ENCODE measurements around the gene TAF4. TPM values are rescaled to one million over a fixed set of nuclear protein-coding genes. Genes with fewer than 3 reads are reported as not detected.

TAF4 gene
- total and polyA plus RNA-seq, 2 donors from 2014 or later = 3.7 to 18.4 TPM

DNA sequence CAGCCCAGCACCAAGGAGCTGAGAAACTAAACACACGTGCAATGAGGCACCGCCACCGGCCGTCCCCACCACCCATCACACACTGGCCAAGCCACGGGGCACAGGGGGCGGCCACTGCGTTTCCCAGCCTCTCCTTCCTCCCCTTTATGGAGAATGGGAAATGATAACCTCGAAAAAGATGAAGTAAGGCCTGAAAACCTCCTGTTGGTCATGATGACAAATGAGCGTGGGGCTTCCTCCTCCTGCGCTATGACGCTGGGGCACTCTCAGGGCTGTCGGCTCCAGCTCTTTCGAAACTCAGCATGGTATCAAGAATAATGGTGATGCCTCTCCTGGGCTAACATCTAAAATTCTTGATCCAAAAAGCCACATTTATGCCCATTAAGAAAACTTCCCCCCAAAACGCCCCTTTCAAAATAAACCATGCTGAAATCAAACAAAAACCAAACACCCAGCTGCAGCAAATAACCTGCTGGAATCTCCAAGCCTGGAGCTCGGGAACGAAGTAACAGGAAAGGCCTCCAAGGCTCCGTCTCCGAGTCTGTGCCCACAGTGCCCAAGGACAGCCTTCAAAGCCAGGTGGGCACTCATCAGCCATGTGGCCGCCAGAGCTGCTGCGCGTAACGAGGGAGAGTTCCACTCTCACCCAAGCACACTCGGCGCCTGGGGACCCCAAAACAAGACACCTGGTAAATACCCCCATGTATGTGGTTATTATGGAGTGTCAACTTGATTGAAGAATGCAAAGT, 50.0 kb downstream of the TAF4 start:
- TF ChIP-seq, protein P1, sequence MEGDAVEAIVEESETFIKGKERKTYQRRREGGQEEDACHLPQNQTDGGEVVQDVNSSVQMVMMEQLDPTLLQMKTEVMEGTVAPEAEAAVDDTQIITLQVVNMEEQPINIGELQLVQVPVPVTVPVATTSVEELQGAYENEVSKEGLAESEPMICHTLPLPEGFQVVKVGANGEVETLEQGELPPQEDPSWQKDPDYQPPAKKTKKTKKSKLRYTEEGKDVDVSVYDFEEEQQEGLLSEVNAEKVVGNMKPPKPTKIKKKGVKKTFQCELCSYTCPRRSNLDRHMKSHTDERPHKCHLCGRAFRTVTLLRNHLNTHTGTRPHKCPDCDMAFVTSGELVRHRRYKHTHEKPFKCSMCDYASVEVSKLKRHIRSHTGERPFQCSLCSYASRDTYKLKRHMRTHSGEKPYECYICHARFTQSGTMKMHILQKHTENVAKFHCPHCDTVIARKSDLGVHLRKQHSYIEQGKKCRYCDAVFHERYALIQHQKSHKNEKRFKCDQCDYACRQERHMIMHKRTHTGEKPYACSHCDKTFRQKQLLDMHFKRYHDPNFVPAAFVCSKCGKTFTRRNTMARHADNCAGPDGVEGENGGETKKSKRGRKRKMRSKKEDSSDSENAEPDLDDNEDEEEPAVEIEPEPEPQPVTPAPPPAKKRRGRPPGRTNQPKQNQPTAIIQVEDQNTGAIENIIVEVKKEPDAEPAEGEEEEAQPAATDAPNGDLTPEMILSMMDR (IDR thresholded peaks at IDR 0.05; ENCODE audit: borderline replicate concordance, extremely low read depth, insufficient read depth) = no peak
- FAIRE-seq = no peak
- DNase-seq = peak in 1 of 5 donors; percentile 69
- no peaks in the 10 kb centered on the region for H3K27me3 ChIP-seq (ENCODE audit: control insufficient read depth, insufficient read depth, low read length)
- no peak overlapping the region for H3K4me3 ChIP-seq (ENCODE audit: low read length in 3 of 3)
- peaks cover 0 to 16% (median 8%) of the 10 kb centered on the region in 3 donors for H3K4me1 ChIP-seq (ENCODE audit: control insufficient read depth in 2 of 3, insufficient read depth in 2 of 3, low read depth in 1 of 3, low read length in 3 of 3)
- peaks cover 2 to 14% (median 7%) of the 10 kb centered on the region in 3 donors for H3K36me3 ChIP-seq (ENCODE audit: control insufficient read depth in 2 of 3, insufficient read depth in 3 of 3, low read length in 3 of 3)
- H3K9me3 ChIP-seq (ENCODE audit: control insufficient read depth in 2 of 3, insufficient read depth in 1 of 3, low read length in 3 of 3) = no peaks in the 10 kb centered on the region
- no peak overlapping the region for H3K9ac ChIP-seq (ENCODE audit: low read length in 3 of 3)
- no peak overlapping the region for H3K27ac ChIP-seq (ENCODE audit: low read depth in 2 of 2, low read length in 2 of 2)
- intact Hi-C loops (cut with DNase I) = loop anchor here (10.0 kb wide), 1 partner anchor 119 kb away; no protein-coding TSS in a partner anchor

DNA sequence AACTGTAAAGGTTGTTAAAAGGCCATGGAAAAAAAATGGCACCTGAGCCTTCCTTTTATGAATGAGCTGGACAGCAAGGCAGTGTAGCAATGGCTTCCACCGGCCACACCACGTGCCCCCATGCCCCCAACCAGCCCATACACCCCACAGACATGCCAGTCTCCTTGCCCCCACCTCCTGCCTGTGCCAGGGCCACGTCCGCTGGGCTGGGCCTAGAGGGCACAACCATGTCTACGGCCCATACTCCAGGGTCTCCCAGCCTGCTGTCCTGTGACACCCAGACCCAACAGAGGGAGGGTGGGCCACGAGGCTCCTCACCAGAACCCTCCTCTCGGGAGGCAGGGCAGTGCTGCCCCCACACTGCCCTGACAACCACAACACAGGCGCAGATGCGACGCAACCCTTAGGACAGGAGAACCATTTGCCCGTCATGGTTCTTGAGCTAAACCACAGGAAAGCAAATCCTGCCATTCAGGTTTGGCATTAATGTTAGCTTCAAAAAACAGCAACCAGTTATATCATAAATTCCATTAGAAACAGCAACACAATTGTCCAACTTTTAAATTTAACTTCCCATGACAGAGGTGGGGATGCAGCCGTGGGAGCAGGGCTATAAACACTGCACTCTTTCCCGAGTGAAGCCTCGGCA, 50.7 kb downstream of the TAF4 start:
- H3K36me3 ChIP-seq (ENCODE audit: control insufficient read depth in 2 of 3, insufficient read depth in 3 of 3, low read length in 3 of 3) = peaks cover 2 to 14% (median 7%) of the 10 kb centered on the region in 3 donors
- FAIRE-seq (no peak), DNase-seq (peak in 3 of 5 donors; percentile 56 to 66 (median 61))
- H3K9me3 ChIP-seq (ENCODE audit: control insufficient read depth in 2 of 3, insufficient read depth in 1 of 3, low read length in 3 of 3) = no peaks in the 10 kb centered on the region
- intact Hi-C loops (cut with DNase I) = loop anchor here (10.0 kb wide), 1 partner anchor 120 kb away; no protein-coding TSS in a partner anchor
- no peaks in the 10 kb centered on the region for H3K27me3 ChIP-seq (ENCODE audit: control insufficient read depth, insufficient read depth, low read length)
- H3K4me3 ChIP-seq (ENCODE audit: low read length in 3 of 3) = no peak overlapping the region
- H3K9ac ChIP-seq (ENCODE audit: low read length in 3 of 3) = no peak overlapping the region
- no peak overlapping the region for H3K27ac ChIP-seq (ENCODE audit: low read depth in 2 of 2, low read length in 2 of 2)
- TF ChIP-seq, protein P1 (IDR thresholded peaks at IDR 0.05; ENCODE audit: borderline replicate concordance, extremely low read depth, insufficient read depth) = no peak
- H3K4me1 ChIP-seq (ENCODE audit: control insufficient read depth in 2 of 3, insufficient read depth in 2 of 3, low read depth in 1 of 3, low read length in 3 of 3) = peaks cover 0 to 12% (median under 1%) of the 10 kb centered on the region in 3 donors

DNA sequence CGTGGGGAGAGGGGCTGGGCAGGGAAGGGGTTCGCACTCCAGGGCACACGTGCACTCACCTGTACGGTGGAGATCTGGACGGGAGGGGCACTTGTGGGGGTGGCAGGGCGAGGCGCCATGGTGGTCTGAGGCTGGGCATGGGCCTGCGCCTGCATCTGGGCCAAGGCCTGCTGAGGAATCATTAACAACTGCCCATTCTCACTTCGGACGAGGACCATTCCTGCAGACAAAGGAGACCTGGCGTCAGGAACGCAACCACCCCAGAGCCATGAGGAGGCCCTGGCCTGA, 51.2 kb downstream of the TAF4 start:
- DNase-seq (no peak), FAIRE-seq (no peak)
- Histone ChIP-seq H3K27me3 (ENCODE audit: control insufficient read depth, insufficient read depth, low read length) (no peaks in the 10 kb centered on the region), H3K27ac (ENCODE audit: low read depth in 2 of 2, low read length in 2 of 2) (no peak overlapping the region), H3K9ac (ENCODE audit: low read length in 3 of 3) (no peak overlapping the region), H3K36me3 (ENCODE audit: control insufficient read depth in 2 of 3, insufficient read depth in 3 of 3, low read length in 3 of 3) (peaks cover 2 to 18% (median 10%) of the 10 kb centered on the region in 3 donors), H3K9me3 (ENCODE audit: control insufficient read depth in 2 of 3, insufficient read depth in 1 of 3, low read length in 3 of 3) (no peaks in the 10 kb centered on the region), H3K4me1 (ENCODE audit: control insufficient read depth in 2 of 3, insufficient read depth in 2 of 3, low read depth in 1 of 3, low read length in 3 of 3) (peaks cover 0 to 12% (median 0%) of the 10 kb centered on the region in 3 donors), H3K4me3 (ENCODE audit: low read length in 3 of 3) (no peak overlapping the region)
- TF ChIP-seq, protein P1 (IDR thresholded peaks at IDR 0.05; ENCODE audit: borderline replicate concordance, extremely low read depth, insufficient read depth) = no peak
- intact Hi-C loops (cut with DNase I) = loop anchor here (10.0 kb wide), 1 partner anchor 120 kb away; no protein-coding TSS in a partner anchor

All from kidney (tissue), 14 donors.